Esophagus squamous epithelium (tissue), 4 donors: Measurements from ENCODE around the gene TMEM178B.

Experiments
- CTCF ChIP-seq, 6 experiments: fragments of 450-650 bp in 4 of 6; fragments of 200-600 bp in 2 of 6; sonication (generic) in 2 of 6; IDR thresholded peaks; one replicate each; pipeline ENCODE4 v1.5.1; 2016 to 2019; ENCODE audit warnings: antibody characterized with exemption in 6 of 6, mild to moderate bottlenecking in 4 of 6, moderate library complexity in 4 of 6
- POLR2A ChIP-seq, 4 donors: fragments of 450-650 bp; IDR thresholded peaks; one replicate each; pipeline ENCODE4 v1.6.1; 2017; ENCODE audit warnings: antibody characterized with exemption in 4 of 4, mild to moderate bottlenecking in 4 of 4, moderate library complexity in 3 of 4

- TF ChIP-seq CTCF (IDR thresholded peaks at IDR 0.05) = no peak
- TF ChIP-seq POLR2A (IDR thresholded peaks at IDR 0.05) = no peak
Measured at GRCh38 chr7:141113131-141113530, 39.3 kb downstream of the TMEM178B start.
